ENCODE results near the gene FYB1. TPM values are rescaled to one million over a fixed set of nuclear protein-coding genes. Genes with fewer than 3 reads are reported as not detected.

The FYB1 gene
- total RNA-seq, 2 donors from 2014 or later, result 3.1 to 4.0 TPM

DNA sequence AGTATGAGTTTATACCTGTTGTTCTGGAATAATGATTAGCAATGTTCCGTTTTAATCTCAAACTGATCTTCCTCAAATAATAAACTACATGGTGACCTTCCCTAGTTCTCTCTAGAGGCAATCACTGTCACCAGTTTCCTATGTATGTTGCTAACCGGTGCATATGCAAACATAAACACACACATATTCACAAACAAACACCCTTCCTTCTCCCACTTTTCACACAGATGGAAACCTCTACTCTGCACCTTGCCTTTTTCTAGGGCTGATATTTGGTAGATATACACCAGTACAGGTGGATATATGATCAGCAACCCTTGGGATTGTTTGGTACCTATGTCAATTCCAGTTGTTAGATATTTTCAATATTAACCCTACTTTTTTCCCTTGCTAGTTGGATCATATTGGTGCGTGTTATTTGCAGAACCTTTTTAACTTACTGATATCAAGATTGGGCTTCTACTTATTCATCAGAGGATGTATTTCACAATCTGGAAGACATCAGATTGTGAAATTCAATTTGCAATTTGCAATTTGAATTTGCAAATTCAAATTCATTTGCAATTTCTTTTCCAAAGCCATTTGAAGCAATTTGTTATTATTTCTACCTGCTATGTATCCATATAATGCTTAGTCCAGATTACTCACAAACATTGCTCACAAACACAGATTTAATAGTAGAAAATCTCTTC, 12.6 kb downstream of the FYB1 start:
- Histone ChIP-seq H3K4me3 (no peak overlapping the region), H3K27me3 (replicated peaks; ENCODE audit: insufficient read depth) (no peaks in the 10 kb centered on the region), H3K27ac (no peak overlapping the region), H3K36me3 (no peaks in the 10 kb centered on the region), H3K4me1 (replicated peaks) (no peaks in the 10 kb centered on the region), H3K9me3 (no peaks in the 10 kb centered on the region)
- intact Hi-C loops (cut with DNase I), result no loop called here
- TF ChIP-seq POLR2AphosphoS5 (IDR thresholded peaks at IDR 0.05), result no peak
- TF ChIP-seq, protein P1, sequence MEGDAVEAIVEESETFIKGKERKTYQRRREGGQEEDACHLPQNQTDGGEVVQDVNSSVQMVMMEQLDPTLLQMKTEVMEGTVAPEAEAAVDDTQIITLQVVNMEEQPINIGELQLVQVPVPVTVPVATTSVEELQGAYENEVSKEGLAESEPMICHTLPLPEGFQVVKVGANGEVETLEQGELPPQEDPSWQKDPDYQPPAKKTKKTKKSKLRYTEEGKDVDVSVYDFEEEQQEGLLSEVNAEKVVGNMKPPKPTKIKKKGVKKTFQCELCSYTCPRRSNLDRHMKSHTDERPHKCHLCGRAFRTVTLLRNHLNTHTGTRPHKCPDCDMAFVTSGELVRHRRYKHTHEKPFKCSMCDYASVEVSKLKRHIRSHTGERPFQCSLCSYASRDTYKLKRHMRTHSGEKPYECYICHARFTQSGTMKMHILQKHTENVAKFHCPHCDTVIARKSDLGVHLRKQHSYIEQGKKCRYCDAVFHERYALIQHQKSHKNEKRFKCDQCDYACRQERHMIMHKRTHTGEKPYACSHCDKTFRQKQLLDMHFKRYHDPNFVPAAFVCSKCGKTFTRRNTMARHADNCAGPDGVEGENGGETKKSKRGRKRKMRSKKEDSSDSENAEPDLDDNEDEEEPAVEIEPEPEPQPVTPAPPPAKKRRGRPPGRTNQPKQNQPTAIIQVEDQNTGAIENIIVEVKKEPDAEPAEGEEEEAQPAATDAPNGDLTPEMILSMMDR (IDR thresholded peaks at IDR 0.05), result no peak
- DNase-seq (ENCODE audit: low spot score), result no peak
- WGBS, result 71% methylated on average over 3 of the region's 3 CpGs

DNA sequence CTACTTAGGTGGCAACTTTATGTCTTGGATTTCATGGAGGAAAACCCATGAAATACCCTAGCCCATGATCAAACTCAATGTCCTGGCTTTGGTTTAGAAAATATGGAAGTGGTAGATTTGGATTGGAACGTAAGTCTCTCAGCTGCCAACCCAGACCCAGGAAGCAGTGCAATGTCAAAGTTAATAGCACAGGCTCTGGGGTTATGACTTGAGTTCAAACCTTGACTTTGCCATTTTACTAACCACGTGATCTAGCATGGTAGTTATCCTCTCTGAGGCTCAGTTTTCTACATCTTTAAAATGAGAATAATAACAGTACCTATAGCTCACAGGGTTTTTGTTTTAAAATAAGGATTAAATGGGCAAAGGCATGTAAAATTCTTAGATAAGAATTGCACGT, 13.8 kb downstream of the FYB1 start:
- no peaks in the 10 kb centered on the region for H3K36me3 ChIP-seq

DNA sequence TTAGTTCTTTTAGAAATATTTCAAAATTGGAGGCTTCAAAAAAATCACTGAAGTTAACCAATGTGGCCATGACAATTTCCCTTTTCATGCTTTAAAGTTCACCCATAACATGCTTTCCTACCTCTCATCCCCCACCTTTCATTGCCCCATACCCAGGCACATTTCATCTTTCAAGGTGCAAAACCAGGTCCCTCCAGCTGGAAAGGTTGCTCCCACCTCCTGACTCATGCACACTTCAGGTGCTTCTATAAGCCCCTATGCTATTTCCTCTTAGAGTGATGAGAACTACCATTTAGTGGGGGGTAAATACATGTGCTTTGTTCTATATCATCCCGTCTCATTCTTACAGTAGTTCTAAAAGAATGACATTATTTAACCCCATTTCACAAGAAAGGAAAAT, 15.4 kb downstream of the FYB1 start:
- Histone ChIP-seq H3K4me3 (no peak overlapping the region), H3K27me3 (replicated peaks; ENCODE audit: insufficient read depth) (no peaks in the 10 kb centered on the region), H3K9me3 (no peaks in the 10 kb centered on the region), H3K4me1 (replicated peaks) (no peaks in the 10 kb centered on the region), H3K36me3 (no peaks in the 10 kb centered on the region), H3K27ac (no peak overlapping the region)
- DNase-seq (ENCODE audit: low spot score), result no peak
- TF ChIP-seq, protein P1 (IDR thresholded peaks at IDR 0.05), result no peak
- TF ChIP-seq POLR2AphosphoS5 (IDR thresholded peaks at IDR 0.05) (no peak), POLR2A (IDR thresholded peaks at IDR 0.05) (no peak)
- WGBS, result 81% methylated on average over 1 of the region's 1 CpG
- intact Hi-C loops (cut with DNase I), result no loop called here

More for the DNA sequence above, 13.8 kb downstream of the FYB1 start:
- H3K27ac ChIP-seq, result no peak overlapping the region
- no peak for TF ChIP-seq POLR2A (IDR thresholded peaks at IDR 0.05)
- no peak for TF ChIP-seq POLR2AphosphoS5 (IDR thresholded peaks at IDR 0.05)
- TF ChIP-seq, protein P1 (IDR thresholded peaks at IDR 0.05), result no peak
- H3K9me3 ChIP-seq, result no peaks in the 10 kb centered on the region
- intact Hi-C loops (cut with DNase I), result no loop called here
- WGBS, result 80% methylated on average over 3 of the region's 3 CpGs
- H3K4me1 ChIP-seq (replicated peaks), result no peaks in the 10 kb centered on the region
- DNase-seq (ENCODE audit: low spot score), result no peak
- no peaks in the 10 kb centered on the region for H3K27me3 ChIP-seq (replicated peaks; ENCODE audit: insufficient read depth)
- H3K4me3 ChIP-seq, result no peak overlapping the region

DNA sequence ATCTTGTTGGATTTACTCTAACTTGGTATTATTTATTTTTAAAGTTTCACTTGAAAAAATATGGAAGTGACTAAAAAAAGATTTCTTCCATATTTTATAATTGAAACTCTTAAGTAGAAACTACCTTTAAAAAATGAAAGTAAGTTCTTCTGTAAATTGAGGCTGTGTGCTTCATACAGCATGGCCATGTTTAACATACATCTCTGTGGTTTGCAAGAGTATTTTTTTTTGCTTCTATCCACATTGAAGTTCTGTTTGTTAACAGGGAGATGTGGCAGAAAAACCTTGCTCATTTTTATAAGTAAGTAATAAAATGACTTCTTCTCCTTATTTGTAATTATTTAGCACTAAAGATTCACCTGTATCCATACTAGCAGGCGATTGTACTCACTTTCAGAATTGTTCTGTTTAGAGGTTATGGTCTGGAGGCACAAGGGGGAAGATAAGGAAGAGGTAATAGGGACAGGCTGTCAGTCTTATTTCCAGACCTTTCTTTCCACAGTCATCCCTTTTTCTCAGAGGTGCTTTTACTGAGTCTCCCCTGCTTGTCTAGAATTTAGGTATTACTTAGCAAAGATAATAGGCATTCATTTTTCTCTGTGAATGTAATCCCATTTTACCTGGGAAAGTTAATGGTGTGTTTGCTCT, 16.0 kb downstream of the FYB1 start:
- no peaks in the 10 kb centered on the region for H3K4me1 ChIP-seq (replicated peaks)
- no peaks in the 10 kb centered on the region for H3K36me3 ChIP-seq
- H3K9me3 ChIP-seq, result no peaks in the 10 kb centered on the region
- H3K4me3 ChIP-seq, result no peak overlapping the region
- WGBS, result 79% methylated on average over 1 of the region's 1 CpG
- DNase-seq (ENCODE audit: low spot score), result no peak
- TF ChIP-seq POLR2A (IDR thresholded peaks at IDR 0.05), result no peak
- TF ChIP-seq POLR2AphosphoS5 (IDR thresholded peaks at IDR 0.05), result no peak
- TF ChIP-seq, protein P1 (IDR thresholded peaks at IDR 0.05), result no peak
- intact Hi-C loops (cut with DNase I), result no loop called here
- no peak overlapping the region for H3K27ac ChIP-seq
- no peaks in the 10 kb centered on the region for H3K27me3 ChIP-seq (replicated peaks; ENCODE audit: insufficient read depth)
